HepG2 (cell line): ENCODE results near the gene IMPDH1. TPM values are rescaled to one million over a fixed set of nuclear protein-coding genes. Genes with fewer than 3 reads are reported as not detected.
A peak's percentile ranks its signal among the peaks of the same experiment; 100 is the strongest.

Experiments
- ARID2 ChIP-seq: sonication (generic); formaldehyde crosslinking; IDR thresholded peaks from 2 replicates; pipeline ENCODE4 v1.8.1; 2022; ENCODE audit warnings: mild to moderate bottlenecking, missing genetic modification reagents, borderline replicate concordance
- ARID4A ChIP-seq: sonication (generic); formaldehyde crosslinking; IDR thresholded peaks from 2 replicates; pipeline ENCODE4 v1.5.0; 2020; ENCODE audit warnings: mild to moderate bottlenecking, missing genetic modification reagents, borderline replicate concordance
- FOSL1 ChIP-seq: sonication (generic); formaldehyde crosslinking; IDR thresholded peaks from 2 replicates; pipeline ENCODE4 v1.9.0; 2021; ENCODE audit warnings: missing genetic modification reagents, borderline replicate concordance
- HNRNPH1 ChIP-seq: fragments of 200-400 bp; formaldehyde crosslinking; optimal IDR thresholded peaks from 2 replicates; pipeline ENCODE3; 2017; ENCODE audit warnings: mild to moderate bottlenecking, low read depth, low read length
- HNRNPK ChIP-seq: fragments of 200-400 bp; formaldehyde crosslinking; IDR thresholded peaks from 2 replicates; pipeline ENCODE4 v1.6.1; 2018; ENCODE audit warnings: low read length, low read depth, moderate library complexity, mild to moderate bottlenecking; ENCODE audit not compliant: poor library complexity, severe bottlenecking
- KLF15 ChIP-seq: sonication (generic); formaldehyde crosslinking; IDR thresholded peaks from 2 replicates; pipeline ENCODE4 v1.8.1; 2023; ENCODE audit warnings: borderline replicate concordance, mild to moderate bottlenecking, inconsistent platforms, missing genetic modification reagents, mixed read lengths
- MYNN ChIP-seq: sonication (generic); formaldehyde crosslinking; IDR thresholded peaks from 2 replicates; pipeline ENCODE4 v1.4.0; 2020; ENCODE audit warnings: mild to moderate bottlenecking, low read depth, missing genetic modification reagents
- RFXANK ChIP-seq: IDR thresholded peaks from 2 replicates; pipeline ENCODE4 v1.6.1; 2016
- TEAD3 ChIP-seq: optimal IDR thresholded peaks from 2 replicates; pipeline ENCODE3; 2016; ENCODE audit warnings: borderline replicate concordance
- THAP11 ChIP-seq: IDR thresholded peaks from 2 replicates; pipeline ENCODE4 v1.6.1; 2016; ENCODE audit warnings: missing biosample characterization, missing genetic modification reagents
- TSC22D2 ChIP-seq: sonication (generic); formaldehyde crosslinking; IDR thresholded peaks from 2 replicates; pipeline ENCODE4 v1.5.1; 2020; ENCODE audit warnings: missing genetic modification reagents, mild to moderate bottlenecking, borderline replicate concordance
- ZFP36L1 ChIP-seq: sonication (generic); formaldehyde crosslinking; IDR thresholded peaks from 2 replicates; pipeline ENCODE4 v1.8.0; 2022; ENCODE audit warnings: mild to moderate bottlenecking, missing genetic modification reagents, moderate library complexity
- ZNF646 ChIP-seq: sonication (generic); formaldehyde crosslinking; IDR thresholded peaks from 2 replicates; pipeline ENCODE4 v1.9.0; 2021; ENCODE audit warnings: mild to moderate bottlenecking, missing genetic modification reagents
- ZNF724P ChIP-seq: sonication (generic); formaldehyde crosslinking; IDR thresholded peaks from 2 replicates; pipeline ENCODE4 v1.8.0; 2022; ENCODE audit warnings: missing genetic modification reagents, borderline replicate concordance
- ZNF777 ChIP-seq: sonication (generic); formaldehyde crosslinking; IDR thresholded peaks from 2 replicates; pipeline ENCODE4 v1.4.0; 2020; ENCODE audit warnings: missing genetic modification reagents
- polyA plus RNA-seq, 8 experiments: library from polyadenylated mRNA; depleted of rRNA in 3 of 8; stranded (reverse) in 7 of 8; unstranded in 1 of 8; fragments of >200 nt; fragmentation: Illumina TruSeq in 4 of 8; extraction: Trizol in 4 of 8; gene quantifications; 2 replicates each; pipeline versions ENCODE4 v1.2.1 to v1.2.3, GENCODE V29; 2011 to 2016; ENCODE audit warnings: low read depth in 4 of 8, missing spikeins in 1 of 8, mixed read lengths in 1 of 8; ENCODE audit not compliant: insufficient read depth in 1 of 8
- total RNA-seq, 5 experiments: library from RNA; depleted of rRNA; stranded (reverse); fragments of >200 nt; fragmentation: Illumina TruSeq; extraction: Trizol; gene quantifications; 2 replicates each; pipeline ENCODE4 v1.2.3, GENCODE V29; 2016; ENCODE audit warnings: low read depth in 1 of 5
- TF ChIP-seq, protein P1 (sequence below): sonication (generic); formaldehyde crosslinking; IDR thresholded peaks from 2 replicates; pipeline ENCODE4 v1.5.1; 2020; ENCODE audit warnings: missing genetic modification reagents, mild to moderate bottlenecking, borderline replicate concordance
- TF ChIP-seq, protein P2 (sequence below): sonication (generic); formaldehyde crosslinking; IDR thresholded peaks from 2 replicates; pipeline ENCODE4 v1.8.1; 2023; ENCODE audit warnings: mild to moderate bottlenecking, missing genetic modification reagents

IMPDH1 gene
- total and polyA plus RNA-seq, 2 of the 13 experiments (the other 11 are each of a cell fraction or from before 2014, with no cell fraction given) = 22.8 to 34.0 TPM

DNA sequence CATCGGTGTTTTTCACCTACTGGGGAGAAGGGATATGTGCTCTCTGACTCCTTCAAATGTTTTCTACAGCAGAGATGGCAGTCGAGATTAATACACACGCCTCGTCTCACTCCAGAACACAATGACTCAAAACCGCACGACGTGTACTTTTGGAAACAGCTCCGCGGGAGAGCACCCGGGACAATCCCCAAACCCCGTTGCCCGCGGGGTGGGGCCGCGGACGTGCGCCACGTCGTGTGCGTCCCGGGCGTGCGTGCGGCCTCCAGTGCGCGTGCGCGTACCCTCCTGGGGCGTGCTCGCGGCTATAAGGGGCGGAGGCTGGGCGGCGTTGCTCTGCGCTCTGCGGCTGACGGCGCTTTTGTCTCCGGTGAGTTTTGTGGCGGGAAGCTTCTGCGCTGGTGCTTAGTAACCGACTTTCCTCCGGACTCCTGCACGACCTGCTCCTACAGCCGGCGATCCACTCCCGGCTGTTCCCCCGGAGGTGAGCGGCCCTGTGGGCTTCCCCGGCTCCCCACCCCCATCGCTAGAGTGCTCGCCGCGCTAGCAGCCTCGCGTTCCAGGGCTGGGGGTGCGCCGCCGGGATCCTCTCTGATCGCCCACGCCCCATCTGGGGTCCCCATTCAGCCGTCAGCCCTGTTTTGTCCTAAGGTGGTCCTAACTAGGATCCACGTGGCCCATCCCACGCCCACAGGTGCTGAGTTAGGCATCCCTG lies 45.9 kb upstream of the IMPDH1 start, which contains the start of gene HILPDA (continued):
- peak; percentile 88 for TF ChIP-seq ARID4A (CRISPR knock-in tag)
- peak; percentile 36 for TF ChIP-seq TEAD3
- TF ChIP-seq ARID2 (CRISPR knock-in tag) = no peak
- no peak for TF ChIP-seq ZNF646 (CRISPR knock-in tag)
- TF ChIP-seq, protein P1, sequence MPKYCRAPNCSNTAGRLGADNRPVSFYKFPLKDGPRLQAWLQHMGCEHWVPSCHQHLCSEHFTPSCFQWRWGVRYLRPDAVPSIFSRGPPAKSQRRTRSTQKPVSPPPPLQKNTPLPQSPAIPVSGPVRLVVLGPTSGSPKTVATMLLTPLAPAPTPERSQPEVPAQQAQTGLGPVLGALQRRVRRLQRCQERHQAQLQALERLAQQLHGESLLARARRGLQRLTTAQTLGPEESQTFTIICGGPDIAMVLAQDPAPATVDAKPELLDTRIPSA = no peak
- TF ChIP-seq HNRNPH1 = no peak
- TF ChIP-seq THAP11 (CRISPR knock-in tag) = peak; percentile 80
- no peak for TF ChIP-seq RFXANK (CRISPR knock-in tag)
- peak; percentile 96 for TF ChIP-seq ZNF777 (CRISPR knock-in tag)
- no peak for TF ChIP-seq MYNN (CRISPR knock-in tag)
- TF ChIP-seq KLF15 = no peak
- no peak for TF ChIP-seq FOSL1 (CRISPR knock-in tag)
- TF ChIP-seq, protein P2, sequence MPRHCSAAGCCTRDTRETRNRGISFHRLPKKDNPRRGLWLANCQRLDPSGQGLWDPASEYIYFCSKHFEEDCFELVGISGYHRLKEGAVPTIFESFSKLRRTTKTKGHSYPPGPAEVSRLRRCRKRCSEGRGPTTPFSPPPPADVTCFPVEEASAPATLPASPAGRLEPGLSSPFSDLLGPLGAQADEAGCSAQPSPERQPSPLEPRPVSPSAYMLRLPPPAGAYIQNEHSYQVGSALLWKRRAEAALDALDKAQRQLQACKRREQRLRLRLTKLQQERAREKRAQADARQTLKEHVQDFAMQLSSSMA (CRISPR knock-in tag) = peak; percentile 99
- 0 out of 2 replicates have a peak, but pooled peaks have one; percentile 40 for TF ChIP-seq TSC22D2 (CRISPR knock-in tag)
- TF ChIP-seq HNRNPK = no peak
- peak; percentile 93 for TF ChIP-seq ZNF724P (CRISPR knock-in tag)
- TF ChIP-seq ZFP36L1 (CRISPR knock-in tag) = 0 out of 2 replicates have a peak, but pooled peaks have one; percentile 78
